Endothelial cell (in vitro differentiated cells): ENCODE measurements around the gene MTERF4. TPM values are rescaled to one million over a fixed set of nuclear protein-coding genes. Genes with fewer than 3 reads are reported as not detected.

Experiments used
- DNase-seq: peaks from one replicate; pipeline ENCODE4 v3.0.0; 2021; ENCODE audit warnings: low spot score
- H3K27ac Mint-ChIP-seq: one replicate; pipeline ENCODE4 v1.8.0; 2021; ENCODE audit warnings: mixed read lengths, inconsistent platforms; ENCODE audit not compliant: unreplicated experiment
- H3K27me3 Mint-ChIP-seq: one replicate; pipeline ENCODE4 v1.8.0; 2021; ENCODE audit warnings: mild to moderate bottlenecking, moderate library complexity, mixed read lengths, inconsistent platforms; ENCODE audit not compliant: unreplicated experiment
- H3K36me3 Mint-ChIP-seq: one replicate; pipeline ENCODE4 v1.8.0; 2021; ENCODE audit warnings: mild to moderate bottlenecking, low read depth, mixed read lengths, inconsistent platforms; ENCODE audit not compliant: unreplicated experiment
- H3K4me1 Mint-ChIP-seq: one replicate; pipeline ENCODE4 v1.8.0; 2021; ENCODE audit warnings: mild to moderate bottlenecking, mixed read lengths, inconsistent platforms; ENCODE audit not compliant: unreplicated experiment
- H3K4me3 Mint-ChIP-seq: one replicate; pipeline ENCODE4 v1.8.0; 2021; ENCODE audit warnings: mild to moderate bottlenecking, mixed read lengths, inconsistent platforms; ENCODE audit not compliant: unreplicated experiment
- H3K9me3 Mint-ChIP-seq: one replicate; pipeline ENCODE4 v1.8.0; 2021; ENCODE audit warnings: mixed read lengths, inconsistent platforms; ENCODE audit not compliant: unreplicated experiment
- total RNA-seq: library from RNA; stranded (reverse); fragmentation: NEBNext Ultra II Directional; extraction: Animal tissue kit (Norgen Biotek cat#: 25700); gene quantifications from one replicate; pipeline ENCODE4 v1.2.1, GENCODE V29; 2021; ENCODE audit not compliant: unreplicated experiment
- TF ChIP-seq, protein P1 (sequence below): fragments of 200-600 bp; sonication (generic); IDR thresholded peaks from one replicate; pipeline ENCODE4 v1.5.0; 2021; ENCODE audit warnings: antibody characterized with exemption; ENCODE audit not compliant: unreplicated experiment

Gene MTERF4
- total RNA-seq, 1 donor from 2014 or later = 82.4 TPM

DNA sequence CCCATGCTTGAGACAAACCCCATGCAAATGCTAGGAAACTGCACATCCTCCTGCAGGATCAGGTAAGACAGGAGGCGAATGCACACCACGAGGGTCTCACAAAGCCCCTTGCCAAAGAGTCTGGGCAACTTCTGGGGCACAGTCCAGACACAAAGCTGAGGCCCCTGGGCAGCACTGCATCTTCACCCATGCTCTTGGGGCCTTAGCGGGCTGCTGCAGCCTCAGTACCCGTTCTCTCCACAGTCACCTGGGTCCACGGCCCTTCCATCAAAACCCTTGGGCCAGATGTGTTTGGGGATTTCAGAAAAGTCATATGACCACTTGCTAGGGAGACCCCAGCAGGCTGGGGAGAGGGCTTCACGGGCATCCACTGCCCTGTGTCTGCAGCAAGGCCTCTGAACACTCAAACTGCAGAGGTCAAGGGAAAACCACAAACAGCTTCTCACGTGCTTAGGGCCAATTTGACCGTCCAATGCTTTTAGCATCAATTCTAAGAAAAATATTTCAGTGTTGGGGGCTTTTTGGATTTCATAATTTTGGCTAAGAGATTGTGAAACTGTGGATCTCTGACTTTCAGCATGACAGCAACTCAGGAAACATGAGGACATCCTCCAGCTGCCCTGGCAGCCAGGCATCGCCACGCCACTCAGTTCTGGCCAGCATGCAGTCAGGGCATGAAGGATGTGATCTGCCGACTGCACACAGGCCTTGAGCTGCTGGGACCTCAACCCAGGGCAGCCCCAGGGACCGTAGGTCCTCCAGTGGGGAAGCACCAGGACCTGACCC is 27.2 kb upstream of the MTERF4 start:
- TF ChIP-seq, protein P1, sequence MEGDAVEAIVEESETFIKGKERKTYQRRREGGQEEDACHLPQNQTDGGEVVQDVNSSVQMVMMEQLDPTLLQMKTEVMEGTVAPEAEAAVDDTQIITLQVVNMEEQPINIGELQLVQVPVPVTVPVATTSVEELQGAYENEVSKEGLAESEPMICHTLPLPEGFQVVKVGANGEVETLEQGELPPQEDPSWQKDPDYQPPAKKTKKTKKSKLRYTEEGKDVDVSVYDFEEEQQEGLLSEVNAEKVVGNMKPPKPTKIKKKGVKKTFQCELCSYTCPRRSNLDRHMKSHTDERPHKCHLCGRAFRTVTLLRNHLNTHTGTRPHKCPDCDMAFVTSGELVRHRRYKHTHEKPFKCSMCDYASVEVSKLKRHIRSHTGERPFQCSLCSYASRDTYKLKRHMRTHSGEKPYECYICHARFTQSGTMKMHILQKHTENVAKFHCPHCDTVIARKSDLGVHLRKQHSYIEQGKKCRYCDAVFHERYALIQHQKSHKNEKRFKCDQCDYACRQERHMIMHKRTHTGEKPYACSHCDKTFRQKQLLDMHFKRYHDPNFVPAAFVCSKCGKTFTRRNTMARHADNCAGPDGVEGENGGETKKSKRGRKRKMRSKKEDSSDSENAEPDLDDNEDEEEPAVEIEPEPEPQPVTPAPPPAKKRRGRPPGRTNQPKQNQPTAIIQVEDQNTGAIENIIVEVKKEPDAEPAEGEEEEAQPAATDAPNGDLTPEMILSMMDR = no peak
- Mint-ChIP-seq H3K4me3 (no peak overlapping the region), H3K36me3 (peaks cover 22% of the 10 kb centered on the region), H3K4me1 (no peaks in the 10 kb centered on the region), H3K9me3 (no peaks in the 10 kb centered on the region), H3K27ac (no peak overlapping the region), H3K27me3 (peaks cover 2% of the 10 kb centered on the region)
- DNase-seq = no peak

DNA sequence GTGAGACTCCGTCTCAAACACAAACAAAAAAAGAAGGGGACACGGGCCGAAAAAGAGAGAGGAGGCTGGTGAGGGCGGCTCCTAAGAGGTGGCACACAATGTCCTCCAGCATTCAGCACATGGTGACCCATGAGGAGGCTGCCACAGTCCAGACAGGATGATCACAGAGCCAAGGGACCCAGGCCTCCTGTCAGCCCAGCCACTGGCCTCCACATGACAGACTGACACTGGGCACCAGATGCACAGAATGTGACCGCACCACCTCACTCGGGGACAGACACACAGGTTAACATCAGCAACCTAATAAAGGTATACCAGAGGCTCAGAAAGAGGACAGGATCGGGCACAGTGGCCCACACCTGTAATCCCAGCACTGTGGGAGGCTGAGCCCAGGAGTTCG is 26.2 kb upstream of the MTERF4 start:
- TF ChIP-seq, protein P1 = no peak
- H3K4me3 Mint-ChIP-seq = no peak overlapping the region
- H3K27me3 Mint-ChIP-seq = peaks cover 2% of the 10 kb centered on the region
- no peak for DNase-seq
- H3K4me1 Mint-ChIP-seq = no peaks in the 10 kb centered on the region
- H3K36me3 Mint-ChIP-seq = peaks cover 14% of the 10 kb centered on the region
- no peaks in the 10 kb centered on the region for H3K9me3 Mint-ChIP-seq
- H3K27ac Mint-ChIP-seq = no peak overlapping the region

DNA sequence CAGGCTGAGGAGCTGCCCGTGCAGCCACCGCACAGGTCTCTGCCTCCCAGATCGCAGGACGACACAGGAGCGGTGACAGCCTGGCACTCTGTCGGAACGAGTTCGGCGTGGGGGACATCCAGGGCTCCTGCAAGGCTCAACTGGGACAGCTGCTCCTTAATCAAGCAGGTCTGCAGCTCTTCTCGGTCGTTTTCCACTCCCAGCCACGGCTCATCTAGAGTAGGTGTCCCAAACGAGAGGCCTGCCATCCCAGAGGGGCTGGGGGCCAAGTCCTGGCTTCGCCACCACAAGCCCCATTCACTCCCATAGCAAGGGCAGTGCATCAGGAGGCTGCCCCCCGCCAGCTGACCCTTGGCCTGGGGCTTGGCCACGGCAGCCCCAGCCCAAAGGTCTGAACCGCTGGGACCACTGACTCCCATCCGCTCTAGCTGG is 24.7 kb upstream of the MTERF4 start:
- DNase-seq = no peak
- Mint-ChIP-seq H3K27me3 (peaks cover 2% of the 10 kb centered on the region), H3K27ac (no peak overlapping the region), H3K9me3 (no peaks in the 10 kb centered on the region), H3K36me3 (peaks cover 5% of the 10 kb centered on the region), H3K4me3 (no peak overlapping the region), H3K4me1 (no peaks in the 10 kb centered on the region)
- TF ChIP-seq, protein P1 = no peak

DNA sequence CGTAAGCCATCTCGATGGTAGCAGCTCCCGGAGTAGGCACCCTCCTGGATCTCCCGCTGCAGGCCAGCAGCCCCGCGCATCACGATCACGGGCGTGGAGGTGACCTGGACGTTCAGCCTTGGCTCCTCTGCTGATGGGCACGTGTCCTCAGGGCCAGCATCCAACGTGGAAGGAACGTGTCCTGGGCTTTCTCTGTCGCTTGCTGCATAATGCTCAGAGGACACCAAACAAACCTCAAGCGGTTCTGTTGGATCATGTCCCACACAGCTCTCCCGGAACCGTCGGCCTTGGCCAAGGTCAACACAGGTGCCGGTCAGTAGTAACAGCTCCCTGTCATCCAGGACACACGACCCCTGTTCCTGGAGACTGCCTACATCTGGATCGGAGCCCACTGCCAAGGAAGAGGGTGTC is 24.1 kb upstream of the MTERF4 start:
- H3K4me1 Mint-ChIP-seq = no peaks in the 10 kb centered on the region
- TF ChIP-seq, protein P1 = no peak
- no peaks in the 10 kb centered on the region for H3K9me3 Mint-ChIP-seq
- no peak overlapping the region for H3K4me3 Mint-ChIP-seq
- no peak for DNase-seq
- H3K27me3 Mint-ChIP-seq = peaks cover 2% of the 10 kb centered on the region
- H3K27ac Mint-ChIP-seq = no peak overlapping the region
- H3K36me3 Mint-ChIP-seq = peaks cover 5% of the 10 kb centered on the region

DNA sequence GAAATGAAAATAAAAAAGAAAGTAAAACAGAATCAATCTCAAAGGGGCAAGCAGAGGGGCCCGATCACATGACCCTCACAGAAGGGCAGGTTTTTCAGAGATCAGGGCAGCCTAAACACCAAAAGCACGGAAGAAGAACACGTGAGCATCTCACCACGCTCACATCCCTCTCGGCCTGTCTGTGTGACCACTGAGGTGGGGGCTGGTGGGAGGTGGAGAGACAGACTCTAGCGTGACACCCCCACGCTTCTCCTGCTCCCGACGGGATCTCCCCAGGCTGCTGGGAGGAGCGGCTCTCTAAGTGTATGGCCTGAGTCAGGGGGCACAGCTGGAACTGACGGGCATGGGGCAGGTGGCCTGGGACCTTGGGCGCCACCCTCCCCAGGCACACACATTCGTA is 23.5 kb upstream of the MTERF4 start:
- DNase-seq = no peak
- H3K9me3 Mint-ChIP-seq = no peaks in the 10 kb centered on the region
- peaks cover 5% of the 10 kb centered on the region for H3K36me3 Mint-ChIP-seq
- H3K27ac Mint-ChIP-seq = no peak overlapping the region
- H3K4me3 Mint-ChIP-seq = no peak overlapping the region
- TF ChIP-seq, protein P1 = no peak
- no peaks in the 10 kb centered on the region for H3K27me3 Mint-ChIP-seq
- no peaks in the 10 kb centered on the region for H3K4me1 Mint-ChIP-seq
